Muscle layer of duodenum (tissue), 2 donors: Measurements from ENCODE around the gene NDUFB10.

Source experiments
- H3K27ac ChIP-seq: one replicate; pipeline ENCODE4 v1.7.0; 2013; ENCODE audit warnings: mild to moderate bottlenecking, low read length
- H3K27me3 ChIP-seq: one replicate; pipeline ENCODE4 v1.7.0; 2013; ENCODE audit warnings: low read depth, mild to moderate bottlenecking, control low read depth, low read length
- H3K36me3 ChIP-seq, 2 donors: one replicate each; pipeline ENCODE4 v1.7.0; 2013; ENCODE audit warnings: low read length in 2 of 2, control low read depth in 1 of 2, mild to moderate bottlenecking in 1 of 2; ENCODE audit not compliant: insufficient read depth in 2 of 2, control insufficient read depth in 1 of 2
- H3K4me1 ChIP-seq, 2 donors: one replicate each; pipeline ENCODE4 v1.7.0; 2013; ENCODE audit warnings: low read length in 2 of 2, mild to moderate bottlenecking in 2 of 2, control low read depth in 1 of 2, moderate library complexity in 1 of 2; ENCODE audit not compliant: insufficient read depth in 2 of 2, control insufficient read depth in 1 of 2
- H3K4me3 ChIP-seq, 2 donors: one replicate each; pipeline ENCODE4 v1.7.0; 2013; ENCODE audit warnings: low read length in 2 of 2, low read depth in 1 of 2, mild to moderate bottlenecking in 1 of 2
- H3K9me3 ChIP-seq, 2 donors: one replicate each; pipeline ENCODE4 v1.7.0; 2013; ENCODE audit warnings: low read length in 2 of 2, control low read depth in 1 of 2, mild to moderate bottlenecking in 1 of 2; ENCODE audit not compliant: control insufficient read depth in 1 of 2
- donor health status: healthy.

Gene NDUFB10

DNA sequence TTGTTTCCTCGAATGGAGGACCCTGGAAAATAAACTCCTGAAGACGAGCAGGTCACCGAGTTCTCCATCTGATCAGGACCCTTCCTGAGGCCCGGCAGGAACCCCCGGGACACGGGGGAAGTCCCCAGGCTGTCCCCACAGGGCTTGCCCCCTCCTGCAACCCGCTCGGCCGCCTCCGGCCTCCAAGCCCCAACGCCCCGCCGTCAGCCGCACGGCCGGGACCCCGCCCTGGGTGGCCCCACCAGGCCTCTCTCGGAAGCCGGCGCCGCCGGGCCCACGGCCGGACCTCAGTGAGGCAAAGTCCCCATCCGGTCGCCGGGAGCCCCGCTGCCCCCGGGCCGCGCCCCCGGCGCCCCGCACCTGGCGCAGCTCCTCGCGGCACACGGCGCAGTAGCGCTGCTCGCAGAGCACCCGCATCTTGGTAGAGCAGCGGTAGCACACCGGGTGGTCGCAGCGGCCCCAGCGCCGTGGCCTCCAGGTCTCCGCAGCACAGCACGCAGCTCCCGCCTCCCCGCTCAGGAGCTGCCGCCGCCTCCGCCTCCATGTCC lies 49.9 kb downstream of the NDUFB10 start:
- Histone ChIP-seq H3K9me3 (no peaks in the 10 kb centered on the region), H3K36me3 (no peaks in the 10 kb centered on the region), H3K27me3 (no peaks in the 10 kb centered on the region), H3K27ac (peak overlapping the region; percentile 81), H3K4me1 (peaks cover 24 to 57% of the 10 kb centered on the region in 2 donors), H3K4me3 (peak overlapping the region; percentile 80 to 87)

DNA sequence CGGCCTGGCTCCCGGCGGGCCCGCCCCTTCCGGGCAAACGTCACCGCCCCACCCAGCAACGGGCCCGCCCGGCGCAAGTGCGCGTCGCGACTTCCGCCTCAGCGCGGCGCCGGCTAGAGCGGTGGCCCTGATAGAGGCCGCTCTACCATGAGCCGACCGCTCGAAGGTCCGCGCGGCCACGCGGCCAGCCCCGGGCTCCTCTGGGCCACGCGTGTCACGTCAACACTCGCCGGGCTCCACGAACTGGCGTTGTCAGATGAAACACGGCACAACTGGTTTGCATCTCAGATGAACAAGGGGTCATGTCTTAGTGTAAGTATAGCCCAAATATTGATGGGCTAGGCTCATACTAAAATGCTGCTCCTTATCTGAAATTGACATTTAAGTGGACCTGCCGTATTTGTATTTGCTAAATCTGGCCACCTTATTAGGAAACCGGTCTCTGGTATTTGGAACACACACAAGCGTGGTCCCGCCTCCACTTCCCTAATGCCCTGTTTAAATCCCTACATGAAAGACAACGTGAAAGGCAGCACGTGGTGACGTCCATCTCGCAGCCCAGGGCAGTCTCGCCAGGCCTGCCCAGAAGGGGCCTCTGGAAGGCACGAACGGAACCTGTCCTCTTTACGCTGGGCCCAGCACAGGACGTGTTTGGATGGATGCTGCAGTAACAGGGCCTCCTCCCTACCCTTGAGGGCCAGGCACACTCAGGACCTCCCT lies 50.6 kb downstream of the NDUFB10 start, which contains the start of gene ZNF598:
Gene ZNF598, minus strand, starts transcription at position 31 of the 720 bp plus-strand sequence.
- Histone ChIP-seq H3K9me3 (no peaks in the 10 kb centered on the region), H3K27ac (peak within 1 kb of the TSS; percentile 85), H3K36me3 (no peaks in the 10 kb centered on the region), H3K27me3 (no peaks in the 10 kb centered on the region), H3K4me3 (peak within 1 kb of the TSS; percentile 80 to 87), H3K4me1 (peaks cover 21 to 49% of the 10 kb centered on the region in 2 donors)
